Activated CD4-positive, alpha-beta T cell treated with anti-CD3 and anti-CD28 coated beads for 1 hour (primary cell): ENCODE results near the gene HBP1.
"Not testable (repeated sequence)": the region's sequence is repeated elsewhere in the genome, so short reads cannot be mapped to it uniquely, and the experiment has no call there.

Source experiments
- DNase-seq: peaks from one replicate; pipeline ENCODE4 v3.0.0-alpha.2; 2020

Gene HBP1

DNA sequence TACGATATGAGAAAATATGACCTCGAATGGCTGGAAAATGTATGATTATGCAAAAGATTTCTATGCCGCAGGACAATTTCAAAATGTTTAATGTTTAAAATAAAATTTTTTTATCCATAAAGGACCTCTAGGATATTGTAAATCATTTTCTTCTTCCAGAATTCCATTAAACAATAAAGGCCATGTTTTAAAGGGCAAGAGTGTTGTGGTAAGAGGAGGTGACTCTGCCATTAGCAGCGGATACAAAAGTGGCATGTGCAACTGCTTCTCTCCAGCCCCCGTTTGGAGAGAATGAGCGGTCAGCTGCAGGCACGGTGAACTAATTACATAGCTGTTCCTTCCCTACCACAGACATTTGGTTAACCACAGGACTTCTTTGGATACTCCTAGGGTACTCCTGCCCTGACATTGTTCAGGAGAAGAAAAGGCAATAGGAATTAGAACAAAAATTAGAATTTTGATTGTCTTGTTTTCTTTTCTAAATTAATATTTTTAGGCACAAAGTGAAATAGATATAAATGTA, 63.8 kb downstream of the HBP1 start:
- no peak for DNase-seq

DNA sequence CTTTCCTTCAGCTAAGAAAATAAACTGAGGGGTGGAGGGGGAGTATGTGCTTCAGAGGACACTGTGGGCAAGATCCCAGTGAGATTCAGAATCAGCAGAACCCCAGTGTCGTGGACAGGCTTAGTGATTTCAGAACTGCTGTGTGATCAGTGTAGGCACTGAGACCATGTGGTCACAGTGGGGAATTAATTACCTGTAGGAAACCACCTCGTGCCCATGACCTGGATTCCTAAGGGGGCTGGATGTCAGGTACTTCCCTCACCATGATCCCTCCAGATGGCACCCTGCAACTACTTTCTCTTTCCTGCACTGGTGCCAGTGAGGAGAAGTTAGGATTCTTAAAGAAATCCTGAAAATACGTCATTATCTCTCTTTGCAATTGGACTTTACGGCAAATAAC, 64.4 kb downstream of the HBP1 start:
- DNase-seq = no peak

DNA sequence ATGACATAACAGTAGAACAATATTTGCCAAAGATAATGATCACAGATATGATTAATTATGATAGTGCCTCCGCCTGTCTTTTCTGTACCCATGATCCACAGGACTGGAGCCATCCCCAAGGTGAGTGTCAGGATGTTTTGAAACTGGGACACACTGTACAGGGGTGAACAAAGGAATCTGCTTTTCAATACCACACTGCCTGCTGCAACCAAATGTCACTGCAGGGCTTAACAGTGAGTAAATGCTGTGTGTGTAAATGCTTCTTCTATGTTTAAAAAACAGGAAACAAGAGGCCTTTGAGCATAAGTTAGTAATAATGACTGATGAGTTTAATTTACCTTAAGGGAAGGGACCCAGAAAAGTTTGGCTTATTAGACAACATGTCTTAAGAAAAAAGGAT, 65.2 kb downstream of the HBP1 start:
- DNase-seq = no peak

DNA sequence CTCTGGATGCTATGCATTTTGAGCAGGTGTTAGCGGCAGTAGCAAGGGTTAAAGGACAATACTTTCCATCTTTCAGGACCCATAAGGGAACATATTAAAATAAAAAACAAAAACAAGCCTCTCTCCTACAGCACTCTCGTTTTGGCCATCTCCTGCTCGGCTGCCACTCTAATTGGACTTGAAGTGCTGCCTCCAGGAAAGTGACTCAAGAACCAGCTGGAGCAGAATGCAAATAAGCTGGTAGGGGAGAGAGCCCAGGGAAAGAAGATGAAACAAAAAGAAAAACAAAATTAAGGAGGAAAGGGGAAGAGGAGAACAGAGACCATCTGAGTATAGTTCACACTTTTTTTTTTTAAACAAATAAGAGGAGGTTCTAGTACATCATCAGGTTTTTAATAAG, 65.6 kb downstream of the HBP1 start:
- DNase-seq = no peak

DNA sequence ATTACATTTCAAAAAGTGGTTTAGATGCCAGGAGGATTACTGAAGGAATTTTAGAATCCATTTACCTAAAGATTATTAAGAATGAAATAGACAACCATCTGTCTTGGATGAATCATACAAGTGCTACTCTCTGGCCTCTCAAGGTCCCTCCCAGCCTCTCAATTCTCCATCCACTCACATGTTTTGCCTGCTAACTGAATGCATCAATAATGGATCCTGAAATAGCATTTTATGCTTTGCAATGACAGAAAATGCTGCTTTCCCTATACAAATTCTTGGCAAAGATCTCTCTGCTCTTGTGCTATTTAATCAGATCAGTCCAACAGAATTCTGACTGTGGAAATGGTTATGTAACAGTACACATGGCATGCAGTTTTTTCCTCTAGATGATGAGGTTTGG, 68.1 kb downstream of the HBP1 start:
- no peak for DNase-seq

DNA sequence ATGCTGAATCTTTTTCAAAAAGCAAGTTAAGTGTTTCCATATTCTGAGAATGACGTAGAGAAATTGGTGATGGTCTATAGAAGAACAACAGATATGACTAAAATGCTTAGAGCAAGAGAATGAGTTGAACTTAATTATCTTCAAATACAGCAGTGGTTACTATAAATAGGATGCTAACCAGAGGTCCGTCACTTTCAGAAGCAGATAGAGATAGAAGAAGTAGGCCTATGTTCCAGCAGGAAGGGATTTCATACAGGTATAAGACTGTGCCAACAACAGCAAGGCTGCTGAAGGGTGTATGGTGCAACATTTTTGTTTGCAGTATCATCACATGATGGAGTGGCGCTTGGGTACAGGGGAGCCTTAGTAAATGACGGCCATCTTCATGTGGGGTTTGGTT, 68.6 kb downstream of the HBP1 start:
- DNase-seq = no peak

DNA sequence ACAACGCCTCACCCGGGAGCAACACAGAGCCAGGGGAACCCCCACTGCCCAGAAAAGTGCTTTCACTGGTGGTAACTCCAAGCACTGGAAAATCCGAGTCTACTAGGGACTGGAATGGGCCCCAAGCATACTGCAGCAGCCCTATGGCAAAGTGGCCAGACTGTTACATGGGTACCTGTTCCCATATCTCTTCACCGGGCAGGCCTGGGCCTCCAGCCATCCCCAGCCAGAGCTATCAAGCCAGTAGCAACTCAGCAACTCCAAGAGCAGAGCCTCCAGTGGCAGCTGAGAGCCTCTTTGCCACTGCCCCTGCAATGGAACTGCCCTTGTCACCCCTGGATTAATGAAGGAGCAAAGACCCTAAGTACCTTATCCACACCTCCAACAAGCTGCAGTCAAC, 73.5 kb downstream of the HBP1 start:
- no peak for DNase-seq

DNA sequence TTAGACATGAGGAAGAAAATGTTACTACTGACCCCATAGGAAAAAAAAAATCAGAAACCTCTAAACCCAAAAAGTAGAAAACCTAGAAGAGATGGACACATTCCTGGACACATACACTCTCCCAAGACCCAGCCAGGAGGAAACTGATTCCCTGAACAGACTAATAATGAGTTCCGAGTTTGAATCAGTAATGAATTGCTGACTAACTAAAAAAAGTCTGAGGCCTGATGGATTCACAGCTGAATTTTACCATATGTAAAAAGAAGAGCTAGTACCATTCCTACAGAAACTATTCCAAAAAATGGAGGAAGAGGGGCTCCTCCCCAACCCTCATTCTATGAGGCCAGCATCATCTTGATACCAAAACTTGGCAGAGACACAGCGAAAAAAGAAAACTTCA, 75.8 kb downstream of the HBP1 start:
- DNase-seq = no peak

DNA sequence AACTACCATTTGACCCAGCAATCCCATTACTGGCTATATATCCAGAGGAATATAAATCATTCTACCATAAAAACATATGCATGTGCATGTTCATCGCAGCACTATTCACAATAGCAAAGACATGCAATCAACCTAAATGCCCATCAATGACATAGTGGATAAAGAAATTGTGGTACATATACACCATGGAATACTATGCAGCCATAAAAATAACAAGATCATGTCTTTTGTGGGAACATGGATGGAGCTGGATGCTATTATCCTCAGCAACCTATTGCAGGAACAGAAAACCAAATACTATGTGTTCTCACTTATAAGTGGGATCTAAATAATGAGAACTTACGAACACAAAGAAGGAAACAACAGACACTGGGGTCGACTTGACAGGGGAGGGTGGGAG, 78.0 kb downstream of the HBP1 start:
- not testable (repeated sequence) for DNase-seq

DNA sequence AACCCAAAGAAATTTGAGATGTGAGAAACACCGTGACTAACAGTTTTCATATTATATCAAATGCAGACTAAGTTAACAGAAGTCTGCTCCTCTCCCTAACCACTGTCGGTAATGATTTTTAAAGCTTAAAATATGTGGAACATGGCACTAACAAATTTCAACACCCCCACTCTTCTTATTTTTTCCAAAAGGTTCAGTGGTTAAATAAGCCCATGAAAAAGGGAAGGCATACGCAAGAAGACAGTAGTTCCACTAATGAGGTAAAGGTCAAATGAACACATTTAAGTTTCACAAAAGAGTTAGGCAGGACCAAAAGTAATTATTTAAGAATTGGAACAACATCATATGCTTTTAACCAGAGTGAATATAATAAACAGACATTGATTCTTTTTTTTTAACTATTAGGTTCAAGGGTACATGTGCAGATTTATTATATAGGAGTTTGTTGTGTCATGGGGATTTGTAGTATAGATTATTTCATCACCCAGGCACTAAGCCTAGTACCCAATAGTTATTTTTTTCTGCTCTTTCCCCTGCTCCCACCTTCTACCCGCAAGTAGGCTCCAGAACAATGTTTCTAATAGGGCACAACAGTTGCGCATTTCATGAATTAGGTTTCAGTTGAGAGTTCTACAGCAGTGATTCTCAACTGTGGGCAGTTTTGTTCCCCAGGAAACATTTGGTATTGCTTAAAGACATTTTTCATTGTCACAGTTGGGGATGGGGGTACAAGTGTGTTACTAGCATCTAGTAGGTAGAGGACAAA, 79.9 kb downstream of the HBP1 start:
- no peak for DNase-seq

DNA sequence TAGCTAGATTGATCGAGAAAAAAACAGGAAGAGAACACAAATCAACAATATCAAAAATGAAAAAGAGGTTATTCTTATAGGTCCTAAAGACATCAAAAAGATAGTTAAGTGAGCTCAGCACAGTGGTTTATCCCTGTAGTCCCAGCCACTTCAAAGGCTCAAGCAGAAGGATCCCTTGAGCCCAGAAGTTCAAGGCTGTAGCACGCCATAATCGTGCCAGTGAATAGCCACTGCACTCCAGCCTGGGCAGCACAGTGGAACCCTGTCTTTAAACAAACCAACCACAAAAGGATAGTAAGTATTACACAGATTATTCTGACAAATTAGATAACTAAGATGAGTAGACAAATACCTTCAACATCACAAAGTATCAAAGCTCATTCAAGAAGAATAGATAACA, 83.2 kb downstream of the HBP1 start:
- no peak for DNase-seq
